AG20443 (cell line): ENCODE measurements around the gene FAM3A.
"Not testable (repeated sequence)": the region's sequence is repeated elsewhere in the genome, so short reads cannot be mapped to it uniquely, and the experiment has no call there.

Experiments used
- DNase-seq: peaks from one replicate; pipeline ENCODE4 v3.0.0; 2012; ENCODE audit warnings: low spot score, mixed read lengths

Gene FAM3A

DNA sequence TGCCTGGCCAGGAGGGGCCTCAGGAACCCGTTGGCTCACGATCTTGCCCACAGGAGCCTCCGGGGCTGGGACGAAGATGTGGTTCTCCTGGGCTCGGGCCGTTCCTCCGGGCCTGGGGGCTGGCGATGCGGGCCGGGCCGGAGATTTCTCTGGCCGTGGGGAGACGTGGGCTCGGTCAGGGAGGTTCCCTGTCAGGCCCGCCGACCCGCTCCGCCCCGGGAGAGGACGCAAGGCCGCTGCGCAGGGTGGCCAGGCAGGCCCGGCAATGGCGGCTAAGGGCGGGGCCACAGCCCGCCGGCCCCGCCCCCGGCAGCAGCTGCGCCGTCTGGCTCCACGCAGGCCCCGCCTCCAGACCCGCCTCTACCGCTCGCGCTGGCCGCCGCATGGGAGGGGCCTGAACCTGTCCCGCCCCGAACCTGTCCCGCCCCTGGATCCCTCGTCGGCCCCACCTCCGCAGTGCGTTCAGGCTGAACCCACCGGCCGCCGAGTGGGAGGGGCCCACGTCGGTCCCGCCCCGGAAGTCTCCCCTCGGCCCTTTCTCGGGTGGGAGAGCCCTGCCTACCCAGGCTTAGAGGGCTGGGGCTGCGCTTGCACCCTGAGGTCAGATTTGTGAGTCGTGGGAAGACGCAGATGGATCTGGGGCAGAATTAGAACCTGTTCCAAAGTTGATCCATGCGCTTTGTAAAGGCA is at the start of gene FAM3A:
Gene FAM3A, minus strand, starts transcription at position 267 of the 690 bp plus-strand sequence. CDS start 460 bp downstream, outside the sequence.
- DNase-seq = peak; percentile 89

GRCh38 chrX:154562295-154562694 is 46.3 kb upstream of the FAM3A start:
- not testable (repeated sequence) for DNase-seq

GRCh38 chrX:154560326-154560725 is 44.3 kb upstream of the FAM3A start:
- DNase-seq = not testable (repeated sequence)

DNA sequence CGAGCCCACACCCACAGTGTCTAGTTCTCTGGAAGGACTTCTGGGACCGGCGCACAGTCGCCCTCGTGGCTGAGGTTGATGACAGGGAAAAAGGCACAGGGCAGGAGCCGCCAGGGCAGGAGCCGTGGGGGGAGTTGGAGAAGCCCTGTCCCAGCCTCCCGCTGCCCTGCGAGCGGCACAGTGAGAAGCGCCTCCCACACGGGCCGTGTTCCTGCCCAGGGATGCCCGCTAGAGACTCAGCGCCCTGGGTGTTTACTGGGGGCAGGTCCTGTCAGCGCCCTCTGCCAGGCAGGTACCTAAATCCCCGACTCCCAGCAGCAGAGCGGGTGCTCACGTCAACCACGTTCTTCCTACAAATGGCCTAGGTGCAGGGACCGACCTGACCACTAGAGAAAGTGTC is 42.9 kb upstream of the FAM3A start:
- not testable (repeated sequence) for DNase-seq

DNA sequence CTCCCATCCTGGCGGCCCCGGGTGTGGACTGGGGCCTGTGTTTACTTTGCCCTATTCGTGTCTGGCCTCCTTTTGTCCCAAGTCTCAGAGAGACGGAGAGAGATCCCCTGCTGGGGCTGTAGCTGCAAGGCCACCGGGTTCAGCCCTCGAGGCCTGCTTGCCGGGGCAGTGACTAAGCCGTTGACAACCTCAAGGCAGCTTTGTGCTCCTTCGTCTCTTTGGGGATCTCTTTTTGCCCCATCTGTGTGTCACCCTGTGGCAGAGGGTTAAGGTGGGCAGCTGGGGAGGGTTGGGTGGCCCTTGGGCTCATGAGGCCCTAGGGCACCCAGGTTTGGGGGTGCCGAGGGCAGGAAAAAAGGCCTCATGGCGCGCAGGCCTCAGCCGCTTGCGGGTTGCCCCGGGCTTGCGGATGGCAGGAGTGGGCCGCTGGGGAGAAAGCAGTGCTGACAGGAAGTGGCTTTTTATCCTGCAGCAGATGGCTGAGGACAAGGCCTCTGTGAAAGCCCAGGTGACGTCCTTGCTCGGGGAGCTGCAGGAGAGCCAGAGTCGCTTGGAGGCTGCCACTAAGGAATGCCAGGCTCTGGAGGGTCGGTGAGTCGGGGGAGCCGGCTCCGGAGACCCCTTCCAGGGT is 42.1 kb upstream of the FAM3A start:
- not testable (repeated sequence) for DNase-seq

- DNase-seq = not testable (repeated sequence)
Observed at GRCh38 chrX:154552112-154552806, 36.2 kb upstream of the FAM3A start.

DNA sequence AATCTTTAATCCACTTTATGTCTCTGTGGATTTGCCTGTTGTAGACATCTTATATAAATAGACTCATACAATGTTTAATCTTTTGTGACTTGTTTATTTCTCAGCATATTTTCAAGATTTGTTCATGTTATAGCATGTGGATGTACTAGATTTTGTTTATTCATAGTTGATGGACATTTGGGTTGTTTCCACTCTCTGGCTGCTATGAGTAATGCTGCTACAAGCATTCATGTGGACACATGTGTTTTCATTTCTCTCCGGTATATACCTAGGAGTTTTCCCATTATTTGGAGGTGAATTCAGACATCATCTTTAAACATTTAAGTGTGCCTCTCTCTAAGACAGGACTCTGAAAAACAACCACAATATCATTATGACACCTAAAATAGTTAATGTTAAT is 33.7 kb upstream of the FAM3A start:
- no peak for DNase-seq

DNA sequence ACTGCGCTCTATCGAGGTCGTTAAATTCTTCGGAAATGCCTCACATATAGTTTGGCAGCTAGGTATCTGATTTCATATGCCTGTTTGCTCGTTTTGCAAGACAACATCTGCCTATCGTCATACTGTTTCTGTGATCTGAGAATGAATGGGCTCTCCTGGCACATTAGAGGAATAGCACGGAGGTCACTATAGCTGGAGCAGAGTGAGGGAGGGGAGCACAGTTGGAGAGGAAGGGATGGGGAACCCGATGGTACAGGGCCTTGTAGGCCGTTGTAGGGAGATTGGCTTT is 31.9 kb upstream of the FAM3A start:
- peak; percentile 11 for DNase-seq

GRCh38 chrX:154547245-154548027 is 31.4 kb upstream of the FAM3A start, which contains the start of gene IKBKG:
TSS of gene IKBKG (plus strand) at chrX:154547620. CDS start at chrX:154552003, 4,383 bp downstream.
- peak; percentile 91 for DNase-seq

DNA sequence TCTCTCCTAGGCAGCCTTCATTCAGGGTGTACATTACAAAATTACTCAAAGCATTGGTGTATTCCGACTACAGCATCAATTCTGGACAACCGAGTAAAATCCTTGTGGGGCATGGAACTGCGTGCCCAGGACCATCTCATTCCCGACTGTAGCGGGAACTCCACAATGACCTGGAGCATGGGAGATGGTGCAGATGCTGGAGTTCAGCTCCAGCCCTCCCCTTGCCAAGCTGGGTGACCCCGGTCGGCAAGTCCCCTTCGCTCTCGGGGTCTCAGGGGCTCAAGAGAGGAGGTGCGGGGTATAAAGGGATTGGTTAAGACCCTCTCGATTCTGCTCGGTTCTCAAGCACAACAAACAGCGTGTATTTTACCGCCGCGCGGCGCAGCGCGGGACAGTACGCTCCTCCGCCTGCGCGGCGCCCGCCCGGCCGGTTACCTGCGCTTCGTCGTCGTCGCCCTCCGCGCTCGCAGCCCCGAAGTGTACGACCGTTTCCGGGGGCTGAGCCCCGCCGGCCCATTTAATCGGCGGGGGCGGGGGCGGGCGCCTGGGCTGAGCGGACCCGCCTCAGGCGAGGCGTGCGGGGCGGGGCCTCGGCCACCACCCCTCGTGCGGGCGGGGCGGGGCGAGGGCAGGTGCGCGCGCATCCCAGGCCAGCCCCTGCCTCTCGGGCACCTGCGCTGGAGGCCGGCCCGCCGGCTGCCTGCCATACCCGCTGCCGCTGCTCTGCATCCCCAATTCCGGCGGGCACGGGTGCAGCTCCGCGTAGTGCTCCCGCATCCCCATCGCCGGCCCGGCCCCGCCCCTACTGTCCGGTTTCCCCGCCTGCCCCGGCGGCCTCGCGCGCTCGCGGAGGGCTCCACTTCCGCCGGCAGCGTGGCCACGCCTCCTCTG is 30.6 kb upstream of the FAM3A start, which contains the start of gene G6PD:
Gene G6PD, minus strand, starts transcription at position 493 of the 891 bp plus-strand sequence. CDS start 691 bp downstream, outside the sequence.
- DNase-seq = peak; percentile 93

GRCh38 chrX:154545673-154546274 is 29.7 kb upstream of the FAM3A start:
- DNase-seq = no peak

DNA sequence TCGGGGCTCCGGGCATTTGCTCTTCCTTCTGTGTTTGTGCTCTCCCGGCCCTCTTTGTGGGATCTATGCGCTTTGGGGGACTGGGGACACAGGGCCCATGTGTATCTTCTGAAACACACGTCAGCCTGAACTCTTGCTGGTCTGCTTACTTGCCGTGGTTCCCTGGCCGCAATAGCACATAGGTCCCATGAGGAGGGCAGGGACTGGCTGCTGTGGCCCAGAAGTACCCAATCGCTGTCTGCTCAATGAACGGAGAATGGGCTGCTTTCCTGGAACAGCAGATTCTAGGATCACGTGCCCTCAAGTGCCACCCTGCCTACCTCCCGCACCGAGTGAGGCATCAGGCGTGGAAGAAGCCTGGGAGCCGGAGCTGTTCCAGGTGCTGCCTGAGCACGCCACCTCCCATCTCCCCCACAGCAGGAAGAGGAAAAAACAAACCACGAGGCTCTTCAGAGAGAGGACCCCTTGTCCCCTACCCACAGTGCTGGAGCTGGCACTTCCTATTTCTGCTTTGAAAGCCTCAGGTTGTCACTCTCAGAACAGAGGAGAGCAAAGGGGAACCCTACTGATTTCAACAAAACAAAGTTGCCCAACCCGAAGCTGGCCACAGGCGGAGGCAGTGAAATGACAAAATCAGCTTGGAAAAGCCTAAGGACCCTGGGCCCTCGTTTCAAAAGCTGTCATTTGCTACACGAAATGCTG is 26.8 kb upstream of the FAM3A start:
- no peak for DNase-seq

DNA sequence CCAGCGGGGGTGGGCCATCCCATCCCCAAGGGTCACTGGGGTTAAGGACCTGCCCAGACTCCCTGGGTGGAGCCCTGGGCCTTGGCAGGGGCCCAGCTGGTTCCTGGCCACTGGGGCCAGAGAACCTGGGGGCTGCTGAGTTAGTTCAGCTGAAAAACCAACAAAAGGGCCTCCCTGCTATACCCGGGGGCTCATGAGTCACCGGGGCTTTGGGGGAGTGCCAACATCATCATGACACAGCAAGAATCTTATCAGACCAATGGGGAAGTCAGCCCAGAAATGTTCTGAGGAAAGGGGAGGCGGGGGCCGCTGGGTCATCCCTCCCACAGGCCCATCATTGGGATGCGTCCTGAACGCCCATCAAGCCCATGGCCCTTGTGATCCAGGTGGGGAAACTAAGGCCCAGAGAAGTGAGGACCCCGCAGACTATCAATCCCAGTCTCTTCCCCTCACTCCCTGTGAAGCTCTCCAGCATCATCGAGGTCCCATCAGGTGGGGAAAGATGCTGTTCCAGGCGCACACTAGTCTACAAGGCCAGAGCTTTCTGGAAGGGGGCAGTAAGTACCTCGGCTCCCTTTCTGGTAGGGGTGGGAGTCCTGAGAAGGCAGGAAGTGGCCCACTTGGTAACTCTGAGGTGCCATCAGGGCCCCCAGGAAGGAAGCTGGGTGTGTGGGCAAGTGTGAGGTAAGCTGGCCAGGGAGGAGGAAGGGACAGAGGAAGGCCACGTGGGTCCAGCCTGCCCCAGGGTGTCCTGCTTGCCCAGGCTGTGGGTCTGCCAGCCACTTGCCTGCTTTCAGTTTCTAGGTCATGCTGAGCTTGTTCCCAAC is 26.1 kb upstream of the FAM3A start:
- DNase-seq = peak; percentile 76

GRCh38 chrX:154541589-154541895 is 25.5 kb upstream of the FAM3A start:
- no peak for DNase-seq

DNA sequence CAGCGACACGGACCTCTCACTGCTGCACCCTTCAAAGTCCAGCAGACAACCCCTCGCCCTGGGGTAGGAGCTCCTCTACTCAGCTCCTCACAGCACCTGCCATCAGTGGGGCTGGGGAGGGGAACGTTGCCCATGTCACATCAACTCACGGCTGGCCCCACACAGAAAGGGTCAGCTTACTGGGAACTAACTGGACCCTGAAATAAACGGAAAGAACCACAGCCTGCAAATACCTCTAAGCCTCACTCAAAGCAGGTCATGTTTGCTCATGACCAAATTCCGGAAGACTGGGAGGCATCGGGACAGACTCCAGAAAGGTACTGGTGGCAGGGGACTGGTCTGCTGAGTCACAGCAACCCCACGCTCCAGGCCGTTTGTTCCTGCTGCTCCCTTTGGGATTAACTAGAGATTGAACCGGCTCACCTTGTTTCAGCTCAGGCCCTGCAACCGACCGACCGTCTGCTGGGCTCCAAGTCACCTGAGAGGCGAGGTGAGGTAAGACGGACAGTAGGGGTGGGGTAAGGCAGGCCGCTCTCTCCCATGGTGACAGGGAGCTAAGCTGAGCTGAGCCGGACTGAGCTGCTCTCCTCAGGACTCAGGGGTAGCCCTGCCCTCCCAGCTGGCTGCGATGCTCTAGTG is 25.0 kb upstream of the FAM3A start:
- DNase-seq = no peak

DNA sequence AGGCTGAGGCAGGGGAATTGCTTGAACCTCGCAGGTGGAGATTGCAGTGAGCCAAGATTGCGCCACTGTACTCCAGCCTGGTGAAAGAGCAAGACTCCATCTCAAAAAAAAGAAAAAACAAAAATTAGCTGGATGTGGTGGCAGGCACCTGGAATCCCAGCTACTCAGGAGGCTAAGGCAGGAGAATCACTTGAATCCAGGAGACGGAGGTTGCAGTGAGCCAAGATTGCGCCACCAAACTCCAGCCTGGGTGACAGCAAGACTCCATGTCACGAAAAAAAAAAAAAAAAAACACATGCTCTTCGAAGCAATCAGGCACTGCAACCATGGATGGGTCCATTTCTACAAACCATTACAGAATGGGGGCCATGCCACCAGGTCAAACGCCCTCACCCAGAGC is 24.3 kb upstream of the FAM3A start:
- not testable (repeated sequence) for DNase-seq

DNA sequence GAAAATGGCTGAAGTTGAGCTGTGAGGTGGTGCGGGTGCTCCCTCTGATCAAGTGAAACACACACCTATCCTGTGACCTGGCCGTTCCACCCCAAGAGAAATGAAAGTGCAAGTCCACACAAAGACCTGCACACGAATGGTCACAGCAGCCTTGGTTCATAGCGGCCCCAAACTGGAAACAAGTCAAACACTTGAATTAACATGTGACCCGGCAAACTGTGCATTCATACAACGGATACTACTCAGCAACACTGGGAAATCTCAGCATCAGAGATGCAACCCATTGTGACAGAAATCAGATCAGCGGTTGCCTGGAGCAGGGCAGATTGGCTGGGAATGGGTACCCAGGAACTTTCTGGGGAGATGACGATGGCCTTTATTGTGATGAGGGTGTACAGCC is 23.0 kb upstream of the FAM3A start:
- no peak for DNase-seq

GRCh38 chrX:154535892-154536291 is 19.9 kb upstream of the FAM3A start:
- DNase-seq = no peak
